ENCODE data around the gene C1R. TPM values are rescaled to one million over a fixed set of nuclear protein-coding genes. Genes with fewer than 3 reads are reported as not detected.

C1R gene
- total and polyA plus RNA-seq, 7 donors, result 32.4 to 70.9 (median 63.2) TPM

GRCh38 chr12:7090222-7090998, 1.8 kb downstream of the C1R start:
- ATAC-seq (peak in 1 of 4 donors; percentile 43), DNase-seq (peak in 1 of 2 donors; percentile 47)
- intact Hi-C loops (cut with DNase I), result loop anchor here in 1 of 2 donors (5.0 kb wide), 1 partner anchor 143 kb away; no protein-coding TSS in a partner anchor
- H3K9me3 ChIP-seq, result no peaks in the 10 kb centered on the region
- peaks cover 6% of the 10 kb centered on the region for H3K4me1 ChIP-seq
- H3K36me3 ChIP-seq (ENCODE audit: insufficient read depth in 1 of 2, low read depth in 1 of 2), result peaks cover 0 to 22% of the 10 kb centered on the region in 2 donors
- H3K27ac ChIP-seq, result no peak overlapping the region
- TF ChIP-seq CTCF (IDR thresholded peaks at IDR 0.05), result no peak
- 80 to 81% (median 81%) methylated on average over 16 of the region's 16 CpGs for whole genome bisulfite sequencing, 3 donors
- H3K4me3 ChIP-seq, result peak overlapping the region; percentile 65
- H3K27me3 ChIP-seq (ENCODE audit: insufficient read depth in 3 of 3, low read length in 2 of 3), result no peaks in the 10 kb centered on the region

GRCh38 chr12:7089196-7089871, 2.9 kb downstream of the C1R start:
- H3K9me3 ChIP-seq, result no peaks in the 10 kb centered on the region
- H3K36me3 ChIP-seq (ENCODE audit: insufficient read depth in 1 of 2, low read depth in 1 of 2), result peaks cover 0 to 22% of the 10 kb centered on the region in 2 donors
- DNase-seq, result peak in 1 of 2 donors; percentile 54
- intact Hi-C loops (cut with DNase I), result no loop called here
- H3K4me3 ChIP-seq, result no peak overlapping the region
- ATAC-seq, result no peak
- 84 to 88% (median 85%) methylated on average over 11 of the region's 11 CpGs for WGBS, 3 donors
- no peak overlapping the region for H3K27ac ChIP-seq
- no peak for TF ChIP-seq CTCF (IDR thresholded peaks at IDR 0.05)
- no peaks in the 10 kb centered on the region for H3K27me3 ChIP-seq (ENCODE audit: insufficient read depth in 3 of 3, low read length in 2 of 3)
- H3K4me1 ChIP-seq, result peaks cover 6% of the 10 kb centered on the region

GRCh38 chr12:7083125-7083524, 9.1 kb downstream of the C1R start:
- DNase-seq, result no peak
- H3K36me3 ChIP-seq (ENCODE audit: insufficient read depth in 1 of 2, low read depth in 1 of 2), result peaks cover 0 to 24% of the 10 kb centered on the region in 2 donors
- no peaks in the 10 kb centered on the region for H3K27me3 ChIP-seq (ENCODE audit: insufficient read depth in 3 of 3, low read length in 2 of 3)
- ATAC-seq, result no peak
- no peak for TF ChIP-seq CTCF (IDR thresholded peaks at IDR 0.05)
- no peak overlapping the region for H3K27ac ChIP-seq
- intact Hi-C loops (cut with DNase I), result no loop called here
- no peaks in the 10 kb centered on the region for H3K4me1 ChIP-seq
- no peak overlapping the region for H3K4me3 ChIP-seq
- no peaks in the 10 kb centered on the region for H3K9me3 ChIP-seq

- no peak overlapping the region for H3K27ac ChIP-seq
- no peaks in the 10 kb centered on the region for H3K4me1 ChIP-seq
- H3K27me3 ChIP-seq (ENCODE audit: insufficient read depth in 3 of 3, low read length in 2 of 3), result no peaks in the 10 kb centered on the region
- H3K4me3 ChIP-seq, result no peak overlapping the region
- TF ChIP-seq CTCF (IDR thresholded peaks at IDR 0.05), result no peak
- intact Hi-C loops (cut with DNase I), result no loop called here
- peaks cover 0 to 16% of the 10 kb centered on the region in 2 donors for H3K36me3 ChIP-seq (ENCODE audit: insufficient read depth in 1 of 2, low read depth in 1 of 2)
- WGBS, 3 donors, result 60 to 66% (median 62%) methylated on average over 14 of the region's 14 CpGs
- no peak for DNase-seq
- no peaks in the 10 kb centered on the region for H3K9me3 ChIP-seq
- ATAC-seq, result peak in 1 of 4 donors; percentile 9
Measured at GRCh38 chr12:7081037-7081436, 11.2 kb downstream of the C1R start.

Measured in psoas muscle (tissue), 8 donors.